ENCODE measurements around the gene MTHFD2L. TPM values are rescaled to one million over a fixed set of nuclear protein-coding genes. Genes with fewer than 3 reads are reported as not detected.
"Not testable (repeated sequence)": the region's sequence is repeated elsewhere in the genome, so short reads cannot be mapped to it uniquely, and the experiment has no call there.

Gene MTHFD2L
- total RNA-seq, 1 experiment from 2014 or later = 7.1 TPM

DNA sequence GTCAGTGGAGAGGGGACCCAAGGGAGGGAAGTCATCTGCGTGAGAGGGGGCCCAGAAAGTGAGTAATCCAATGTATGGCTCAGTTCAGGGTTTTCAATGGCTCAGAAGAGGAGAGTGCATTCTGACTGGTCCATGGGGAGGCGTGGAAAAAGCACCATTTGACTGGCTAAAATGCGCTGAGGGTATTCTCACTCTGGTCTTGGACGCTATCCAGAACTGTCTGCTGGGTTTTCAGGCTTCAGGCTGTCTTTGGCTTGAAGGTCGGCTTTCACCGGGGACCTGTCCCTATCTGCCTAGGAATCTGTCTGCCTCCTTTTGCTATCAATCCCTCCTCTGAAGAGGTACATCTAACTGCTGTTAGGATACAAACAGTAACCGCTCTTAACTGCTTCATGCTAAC, 176.7 kb downstream of the MTHFD2L start:
- DNase-seq (ENCODE audit: low spot score) = no peak

DNA sequence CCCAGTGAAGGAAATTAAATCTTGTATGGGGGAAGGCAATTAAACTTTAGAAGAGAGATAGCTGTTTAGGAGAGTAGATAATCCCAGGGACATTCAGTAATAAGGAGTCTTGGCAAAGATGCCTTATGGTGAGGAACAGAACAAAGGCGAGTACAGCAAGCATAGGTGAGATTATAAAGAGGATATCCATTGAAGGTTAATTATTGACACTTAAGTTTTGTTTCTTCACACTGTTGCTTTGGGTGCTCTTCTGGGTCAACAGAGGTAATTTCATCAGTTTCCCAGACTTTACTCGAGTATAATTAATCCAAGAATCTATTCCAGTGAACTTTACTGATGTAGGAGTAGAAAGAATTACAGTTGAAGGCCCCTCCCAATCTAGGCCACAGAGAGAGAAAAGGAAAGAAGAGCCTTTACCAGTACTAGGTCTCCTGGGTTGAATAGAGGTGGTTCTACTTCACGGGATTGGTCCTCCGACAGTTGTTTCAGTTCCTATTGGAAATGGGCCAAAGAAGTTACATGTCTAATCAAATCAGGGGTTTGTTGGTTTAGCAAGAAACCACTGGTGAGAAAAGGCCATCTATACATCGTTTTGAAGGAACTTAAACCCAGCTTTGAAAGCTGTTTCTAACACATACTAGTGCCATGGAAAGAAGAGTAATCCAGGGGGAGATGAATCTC, 177.6 kb downstream of the MTHFD2L start:
- no peak for DNase-seq (ENCODE audit: low spot score)

DNA sequence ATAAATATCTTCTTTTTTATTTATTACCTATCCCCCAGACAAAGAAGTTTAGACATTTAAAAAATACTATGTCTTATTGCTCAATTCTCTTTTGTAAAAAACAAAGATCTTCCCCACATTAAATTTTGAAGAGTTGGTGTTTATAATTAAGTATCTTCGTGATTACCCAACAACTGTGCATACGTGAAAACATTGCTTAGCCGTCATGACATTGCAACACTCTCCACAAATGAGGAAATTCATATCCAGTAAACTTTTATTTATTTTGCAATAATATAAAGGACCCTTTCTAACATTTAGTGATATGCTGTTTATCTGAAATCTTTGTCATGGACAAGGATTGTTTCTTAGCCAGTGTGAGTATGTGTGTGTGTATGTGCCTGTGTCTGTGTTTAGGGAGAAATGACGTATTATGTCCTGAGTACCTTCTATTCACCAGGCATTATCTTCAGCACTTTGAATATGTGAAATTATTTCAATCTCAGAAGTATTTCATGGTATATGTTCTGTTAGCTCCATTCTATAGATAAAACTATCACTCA, 180.9 kb downstream of the MTHFD2L start:
- no peak for DNase-seq (ENCODE audit: low spot score)

DNA sequence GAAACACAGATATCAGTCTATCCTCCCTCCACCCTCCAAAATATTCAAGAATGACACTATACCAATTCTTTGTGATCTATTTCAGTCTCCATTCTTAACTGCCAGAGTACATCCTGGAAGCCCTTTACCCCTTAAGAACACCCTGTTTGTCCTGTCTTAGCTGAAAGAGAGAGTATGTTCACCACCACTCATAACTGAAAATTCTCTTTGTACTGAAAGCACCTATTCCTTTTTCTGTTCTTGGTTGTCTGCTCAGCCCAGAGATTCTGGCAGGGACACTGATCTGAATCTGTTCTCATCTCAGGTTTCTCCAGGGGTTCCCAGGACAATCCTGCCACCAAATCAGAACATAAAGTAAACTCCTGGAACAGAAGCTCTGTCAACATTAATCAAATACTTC, 181.6 kb downstream of the MTHFD2L start:
- no peak for DNase-seq (ENCODE audit: low spot score)

DNA sequence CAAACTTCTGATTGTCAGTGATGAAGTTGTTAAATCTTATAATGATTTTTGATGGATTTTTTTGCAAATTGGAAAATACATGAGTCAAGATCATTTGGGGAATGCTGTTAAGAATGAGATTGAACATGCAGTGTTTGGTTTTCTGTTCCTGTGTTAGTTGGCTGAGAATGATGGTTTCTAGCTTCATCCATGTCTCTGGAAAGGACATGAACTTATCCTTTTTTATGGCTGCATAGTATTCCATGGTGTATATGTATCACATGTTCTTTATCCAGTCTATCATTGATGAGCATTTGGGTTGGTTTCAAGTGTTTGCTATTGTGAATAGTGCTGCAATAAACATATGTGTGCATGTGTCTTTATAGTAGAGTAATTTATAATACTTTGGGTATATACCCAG, 182.5 kb downstream of the MTHFD2L start:
- not testable (repeated sequence) for DNase-seq (ENCODE audit: low spot score)

DNA sequence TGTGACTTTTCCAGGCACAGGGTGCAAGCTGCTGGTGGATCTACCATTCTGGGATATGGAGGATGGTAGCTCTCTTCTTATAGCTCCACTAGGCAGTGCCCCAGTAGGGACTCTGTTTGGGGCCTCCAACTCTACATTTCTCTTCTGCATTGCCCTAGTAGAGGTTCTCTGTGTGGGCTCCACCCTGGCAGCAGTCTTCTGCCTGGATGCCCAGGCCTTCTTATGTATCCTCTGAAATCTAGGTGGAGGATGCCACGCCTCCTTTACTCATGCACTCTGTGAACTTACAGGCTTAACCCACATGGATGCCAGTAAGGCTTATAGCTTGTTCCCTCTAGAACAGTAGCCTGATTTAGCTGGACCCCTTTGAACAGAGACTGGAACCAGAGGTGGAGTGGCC, 186.1 kb downstream of the MTHFD2L start:
- no peak for DNase-seq (ENCODE audit: low spot score)

Other genes with a start within 250 kb of the MTHFD2L start
- gene PF4, start 176.1 kb upstream of the MTHFD2L start, total RNA-seq (2014; rRNA removed; shearing (Covaris generic)) = not detected in 2 replicates
- not detected in 2 replicates for gene PPBP, start 169.9 kb upstream of the MTHFD2L start, total RNA-seq (2014; rRNA removed; shearing (Covaris generic))
- not detected in 2 replicates for gene CXCL5, start 159.4 kb upstream of the MTHFD2L start, total RNA-seq (2014; rRNA removed; shearing (Covaris generic))
- gene CXCL3, start 119.4 kb upstream of the MTHFD2L start, total RNA-seq (2014; rRNA removed; shearing (Covaris generic)) = not detected in 2 replicates
- gene CXCL2, start 58.9 kb upstream of the MTHFD2L start, total RNA-seq (2014; rRNA removed; shearing (Covaris generic)) = not detected in 2 replicates
- gene EPGN, start 150.4 kb downstream of the MTHFD2L start, total RNA-seq (2014; rRNA removed; shearing (Covaris generic)) = not detected in 2 replicates
- gene EREG, start 207.0 kb downstream of the MTHFD2L start, total RNA-seq (2014; rRNA removed; shearing (Covaris generic)) = 0.02 TPM in 1 of 2 replicates, not detected in the other